Endodermal cell (in vitro differentiated cells): Measurements from ENCODE around the gene SLC16A12. TPM values are rescaled to one million over a fixed set of nuclear protein-coding genes. Genes with fewer than 3 reads are reported as not detected.

Experiments used
- DNase-seq: peaks from one replicate; pipeline ENCODE4 v3.0.0-alpha.2; 2017
- H3K27ac ChIP-seq: 2 replicates; pipeline ENCODE4 v1.5.1; 2013; ENCODE audit warnings: mild to moderate bottlenecking, low read depth, low read length, moderate library complexity
- H3K27me3 ChIP-seq: 2 replicates; pipeline ENCODE4 v1.6.1; 2013; ENCODE audit warnings: mild to moderate bottlenecking, low read length, moderate library complexity; ENCODE audit not compliant: insufficient read depth, control insufficient read depth, poor library complexity, severe bottlenecking
- H3K36me3 ChIP-seq: 2 replicates; pipeline ENCODE4 v1.7.0; 2013; ENCODE audit warnings: mild to moderate bottlenecking, low read length, moderate library complexity; ENCODE audit not compliant: control insufficient read depth, insufficient read depth
- H3K4me1 ChIP-seq: one replicate; pipeline ENCODE4 v1.7.0; 2013; ENCODE audit warnings: low read length; ENCODE audit not compliant: control insufficient read depth, insufficient read depth
- H3K4me3 ChIP-seq: 2 replicates; pipeline ENCODE4 v1.5.1; 2013; ENCODE audit warnings: mild to moderate bottlenecking, low read length, moderate library complexity
- H3K9ac ChIP-seq: 2 replicates; pipeline ENCODE4 v1.6.1; 2013; ENCODE audit warnings: mild to moderate bottlenecking, low read length, moderate library complexity; ENCODE audit not compliant: poor library complexity, severe bottlenecking; ENCODE audit errors: extremely low read depth
- H3K9me3 ChIP-seq: 2 replicates; pipeline ENCODE4 v1.6.1; 2013; ENCODE audit warnings: mild to moderate bottlenecking, low read length, moderate library complexity; ENCODE audit not compliant: control insufficient read depth
- H3K27ac Mint-ChIP-seq: 2 replicates; pipeline ENCODE4 v1.8.0; 2020; ENCODE audit warnings: mixed read lengths
- H3K27me3 Mint-ChIP-seq: 2 replicates; pipeline ENCODE4 v1.8.0; 2021; ENCODE audit warnings: mild to moderate bottlenecking, mixed read lengths; ENCODE audit not compliant: insufficient read depth
- H3K36me3 Mint-ChIP-seq: 2 replicates; pipeline ENCODE4 v1.8.0; 2020; ENCODE audit warnings: low read depth, mixed read lengths
- H3K4me1 Mint-ChIP-seq: 2 replicates; pipeline ENCODE4 v1.8.0; 2020; ENCODE audit warnings: mixed read lengths
- H3K4me3 Mint-ChIP-seq: 2 replicates; pipeline ENCODE4 v1.8.0; 2020; ENCODE audit warnings: mild to moderate bottlenecking, moderate library complexity, mixed read lengths
- H3K9me3 Mint-ChIP-seq: 2 replicates; pipeline ENCODE4 v1.8.0; 2020; ENCODE audit warnings: mild to moderate bottlenecking, mixed read lengths
- CTCF ChIP-seq: fragments of 200-600 bp; sonication (generic); conservative IDR thresholded peaks from 2 replicates; pipeline ENCODE4 v1.5.0; 2021; ENCODE audit warnings: antibody characterized with exemption, mild to moderate bottlenecking
- WGBS, 2 experiments: methylation state at CpG; one replicate each; pipeline versions ENCODE4 v1.1.5 to v1.1.7; 2013; ENCODE audit warnings: missing lambda C conversion rate in 2 of 2, mixed read lengths in 1 of 2; ENCODE audit not compliant: insufficient coverage in 1 of 2, insufficient read length in 1 of 2; 5-methylcytosine and 5-hydroxymethylcytosine counted together
- total RNA-seq, 2 donors: library from RNA; stranded (reverse); fragmentation: NEBNext Ultra II Directional in 1 of 2; extraction: Animal tissue kit (Norgen Biotek cat#: 25700) in 1 of 2; gene quantifications; 2 replicates in 1 of 2; 3 replicates in 1 of 2; pipeline ENCODE4 v1.2.1, GENCODE V29; 2021

Gene SLC16A12
- total RNA-seq, 2 donors from 2014 or later: 0.33 to 2.3 TPM

- H3K36me3 Mint-ChIP-seq: no peaks in the 10 kb centered on the region
- no peak overlapping the region for H3K4me3 ChIP-seq
- H3K4me1 ChIP-seq: no peaks in the 10 kb centered on the region
- no peak for DNase-seq
- H3K9me3 Mint-ChIP-seq: no peaks in the 10 kb centered on the region
- H3K27me3 ChIP-seq: peaks cover 14% of the 10 kb centered on the region
- H3K9me3 ChIP-seq: no peaks in the 10 kb centered on the region
- H3K27ac ChIP-seq: no peak overlapping the region
- no peak overlapping the region for H3K27ac Mint-ChIP-seq
- no peak overlapping the region for H3K9ac ChIP-seq
- peaks cover 6% of the 10 kb centered on the region for H3K4me1 Mint-ChIP-seq
- peaks cover 15% of the 10 kb centered on the region for H3K27me3 Mint-ChIP-seq
- H3K36me3 ChIP-seq: no peaks in the 10 kb centered on the region
- peak; percentile 80 for TF ChIP-seq CTCF
- H3K4me3 Mint-ChIP-seq: no peak overlapping the region
- 20% methylated on average over 1 of the region's 3 CpGs; no CpG with 5 or more reads in 1 of the 2 experiments for WGBS, 2 experiments
Observed at GRCh38 chr10:89419548-89419947, 115.8 kb downstream of the SLC16A12 start.

- Histone ChIP-seq H3K4me1 (no peaks in the 10 kb centered on the region), H3K36me3 (no peaks in the 10 kb centered on the region), H3K4me3 (no peak overlapping the region), H3K9ac (no peak overlapping the region), H3K27me3 (peaks cover 14% of the 10 kb centered on the region), H3K27ac (no peak overlapping the region), H3K9me3 (no peaks in the 10 kb centered on the region)
- no peak overlapping the region for H3K4me3 Mint-ChIP-seq
- H3K27me3 Mint-ChIP-seq: peaks cover 15% of the 10 kb centered on the region
- TF ChIP-seq CTCF: no peak
- no peak overlapping the region for H3K27ac Mint-ChIP-seq
- DNase-seq: no peak
- peaks cover 11% of the 10 kb centered on the region for H3K9me3 Mint-ChIP-seq
- H3K36me3 Mint-ChIP-seq: peaks cover 3% of the 10 kb centered on the region
- H3K4me1 Mint-ChIP-seq: peaks cover 8% of the 10 kb centered on the region
- 83 to 90% methylated on average over 1 of the region's 1 CpG for WGBS, 2 experiments
Observed at GRCh38 chr10:89416465-89416864, 118.9 kb downstream of the SLC16A12 start.

GRCh38 chr10:89414879-89415821, 120.2 kb downstream of the SLC16A12 start:
- H3K27me3 Mint-ChIP-seq: peaks cover 15% of the 10 kb centered on the region
- H3K4me3 Mint-ChIP-seq: peak overlapping the region; percentile 76
- Histone ChIP-seq H3K27ac (peak overlapping the region; percentile 64), H3K9ac (peak overlapping the region; percentile 69), H3K27me3 (peaks cover 14% of the 10 kb centered on the region), H3K4me3 (peak overlapping the region; percentile 81), H3K36me3 (no peaks in the 10 kb centered on the region), H3K4me1 (no peaks in the 10 kb centered on the region), H3K9me3 (peaks cover 1% of the 10 kb centered on the region)
- peak; percentile 80 for DNase-seq
- H3K9me3 Mint-ChIP-seq: peaks cover 11% of the 10 kb centered on the region
- 14 to 15% methylated on average over 31 to 66 of the region's 66 CpGs for WGBS, 2 experiments
- TF ChIP-seq CTCF: peak; percentile 42
- peaks cover 11% of the 10 kb centered on the region for H3K4me1 Mint-ChIP-seq
- H3K36me3 Mint-ChIP-seq: peaks cover 3% of the 10 kb centered on the region
- H3K27ac Mint-ChIP-seq: peak overlapping the region; percentile 9
